NCI-H2029 (cell line): ENCODE measurements around the gene RAB17.

Experiments used
- DNase-seq: peaks from one replicate; lab custom pipeline; 2025; lab: John Stamatoyannopoulos, UW

The RAB17 gene

DNA sequence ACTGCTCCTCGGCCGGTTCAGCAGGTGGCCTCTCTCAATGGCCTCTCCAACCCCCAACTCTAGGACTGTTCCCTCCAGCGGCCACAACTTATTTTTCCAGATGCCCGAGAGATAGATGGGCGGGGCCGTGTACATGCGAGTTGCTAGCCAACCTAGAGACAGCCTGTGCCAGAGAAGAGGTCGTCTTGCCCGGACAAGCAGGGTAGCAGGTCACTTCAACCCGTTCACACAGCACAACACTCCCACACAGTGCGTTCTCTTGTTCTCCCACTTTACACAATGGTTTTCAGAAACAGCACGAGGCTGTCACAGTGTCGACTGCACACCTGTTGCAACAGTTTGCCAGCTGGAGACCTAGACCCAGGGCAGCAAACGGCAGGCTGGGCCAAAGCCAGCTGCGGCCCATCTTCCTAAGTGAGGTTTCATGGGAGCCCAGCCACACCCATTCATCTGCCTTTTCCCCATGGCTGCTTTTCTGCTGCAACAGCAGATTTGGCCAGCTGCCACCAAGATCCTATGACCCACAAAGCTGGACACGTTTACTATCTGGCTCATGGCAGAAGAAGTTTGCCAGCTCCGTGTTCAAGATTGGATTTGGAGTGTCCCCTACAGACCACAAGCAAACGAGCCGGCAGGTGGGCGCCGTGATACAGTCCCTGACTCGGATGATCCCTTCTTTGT lies 31.4 kb downstream of the RAB17 start:
- peak; percentile 65 for DNase-seq

DNA sequence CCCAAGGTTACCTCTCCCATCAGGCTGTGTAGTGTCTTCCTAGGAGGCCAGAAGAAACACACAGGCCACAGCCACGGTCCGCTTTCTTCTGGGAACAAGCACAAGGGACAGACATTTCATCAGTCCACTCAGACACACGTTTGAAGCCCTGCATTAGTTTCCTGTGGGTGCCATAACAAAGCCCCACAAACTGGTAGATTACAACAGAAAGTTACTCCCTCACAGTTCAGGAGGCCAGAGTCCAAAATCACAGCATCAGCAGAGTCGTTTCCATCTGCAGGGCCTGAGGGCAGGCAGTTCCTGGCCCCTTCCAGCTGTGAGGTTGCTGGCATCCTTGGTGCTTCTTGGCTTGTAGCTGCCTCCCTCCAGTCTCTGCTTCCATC lies 32.9 kb downstream of the RAB17 start:
- DNase-seq, result no peak

DNA sequence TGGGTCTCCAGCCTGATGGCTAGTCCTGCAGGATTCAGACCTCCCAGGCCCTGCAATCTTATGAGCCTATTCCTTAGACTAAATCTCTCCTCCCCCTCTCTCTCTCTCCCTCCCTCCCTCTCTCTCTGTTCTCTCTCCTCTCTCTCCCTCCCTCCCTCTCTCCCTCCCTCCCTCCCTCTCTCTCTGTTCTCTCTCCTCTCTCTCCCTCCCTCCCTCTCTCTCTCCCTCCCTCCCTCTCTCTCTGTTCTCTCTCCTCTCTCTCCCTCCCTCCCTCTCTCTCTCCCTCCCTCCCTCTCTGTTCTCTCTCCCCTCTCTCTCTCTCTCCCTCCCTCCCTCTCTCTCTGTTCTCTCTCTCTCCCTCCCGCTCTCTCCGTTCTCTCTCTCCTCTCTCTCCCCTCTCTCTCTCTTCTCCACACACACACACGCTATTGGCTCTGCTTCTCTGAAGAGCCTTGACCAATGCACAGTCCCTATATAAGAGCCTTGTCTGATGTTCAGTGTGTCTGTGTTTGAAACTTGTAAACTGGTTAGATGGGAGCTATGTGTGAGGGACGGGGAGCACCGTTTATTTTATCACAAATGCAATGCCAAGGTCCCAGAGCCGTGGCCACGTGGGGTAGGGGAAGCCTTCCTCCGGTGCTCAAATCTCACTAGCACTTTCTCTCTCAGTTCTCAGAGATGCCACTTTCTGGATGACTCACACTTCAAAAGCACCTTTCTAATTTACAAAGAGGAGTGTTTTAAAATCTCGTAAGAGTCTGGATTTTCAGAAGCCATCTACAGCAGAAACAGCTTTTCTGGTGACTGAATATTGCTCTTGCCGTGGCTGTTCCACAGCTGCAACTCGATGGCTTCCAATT lies 33.5 kb downstream of the RAB17 start:
- DNase-seq, result no peak

DNA sequence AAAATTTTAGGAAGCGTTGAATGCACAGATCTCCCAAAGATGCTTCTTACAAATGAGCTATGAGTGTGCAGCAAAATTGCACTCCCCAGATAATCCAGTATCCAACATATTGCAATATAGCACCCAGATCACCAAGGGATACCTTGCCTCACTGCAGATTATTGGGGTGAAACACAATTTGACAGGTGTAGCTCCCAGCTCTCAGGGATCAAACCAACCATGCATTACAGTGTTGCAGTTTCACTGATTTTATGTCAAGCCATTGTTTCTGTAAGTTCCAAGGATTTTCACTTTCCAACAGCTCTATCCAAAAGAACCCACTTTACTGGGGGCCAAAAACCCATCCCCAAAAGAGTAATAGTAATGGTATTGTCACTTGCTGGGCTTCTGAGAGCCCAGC lies 35.0 kb downstream of the RAB17 start:
- no peak for DNase-seq

DNA sequence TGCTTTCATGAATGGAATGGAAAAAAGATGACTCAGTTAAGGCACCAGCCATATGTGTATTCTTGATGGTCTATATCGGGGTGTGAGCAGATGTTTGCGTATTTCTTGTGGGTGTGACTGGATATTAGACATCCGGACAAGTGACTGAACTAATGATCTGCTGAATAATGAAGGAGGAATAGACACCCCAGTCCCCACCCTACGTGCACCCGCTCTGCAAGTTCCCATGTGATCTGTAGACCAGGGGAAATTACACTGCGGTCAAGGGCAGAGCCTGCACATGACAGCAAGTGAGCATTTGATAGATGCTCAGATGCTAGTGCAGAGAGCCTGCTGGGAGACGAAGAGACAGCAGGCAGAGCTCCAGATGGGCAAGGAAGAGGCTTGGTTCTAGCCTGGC lies 36.6 kb downstream of the RAB17 start:
- no peak for DNase-seq

DNA sequence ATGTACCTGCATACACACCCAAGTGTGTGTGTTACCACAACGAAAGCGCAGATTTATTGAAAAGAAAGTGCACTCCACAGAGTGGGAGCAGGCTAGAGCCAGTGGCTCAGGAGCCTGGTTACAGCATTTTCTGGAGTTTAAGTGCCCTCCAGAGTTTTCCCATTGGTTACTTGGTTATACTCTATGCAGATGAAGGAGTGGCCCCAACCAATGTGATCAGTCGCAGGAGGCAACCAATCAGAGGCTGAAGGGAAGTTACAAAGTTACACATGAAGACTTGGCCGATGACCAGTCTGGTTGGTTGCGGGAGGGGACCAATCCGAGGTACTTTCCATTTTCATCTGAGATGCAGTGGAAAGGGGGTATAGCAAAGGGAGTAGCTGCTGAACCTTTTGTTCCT lies 37.6 kb downstream of the RAB17 start:
- no peak for DNase-seq

DNA sequence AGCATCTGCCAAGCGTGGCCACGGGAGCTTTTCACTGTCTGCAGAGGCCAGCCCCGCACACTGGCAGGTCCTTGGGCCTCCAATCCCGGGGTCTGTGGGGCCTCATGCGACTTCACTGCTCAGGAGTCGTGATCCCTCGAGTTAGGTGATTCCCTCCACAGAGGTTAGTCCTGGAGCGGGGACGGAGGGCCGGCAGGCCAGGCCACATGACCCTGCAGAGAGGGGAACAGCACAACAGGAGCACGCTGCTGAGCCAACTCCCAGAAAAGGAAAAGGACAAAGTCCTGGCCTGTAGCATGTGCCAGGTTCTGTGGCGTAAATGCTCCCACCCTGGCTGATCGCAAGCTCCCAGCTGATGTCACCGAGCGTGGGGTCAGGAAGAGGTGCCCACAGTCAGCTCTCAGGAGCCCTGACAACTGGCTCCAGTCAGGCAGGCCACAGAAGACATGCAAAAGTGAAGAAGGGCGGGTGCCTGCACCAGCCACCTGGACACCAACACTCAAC lies 39.4 kb downstream of the RAB17 start:
- DNase-seq, result no peak

DNA sequence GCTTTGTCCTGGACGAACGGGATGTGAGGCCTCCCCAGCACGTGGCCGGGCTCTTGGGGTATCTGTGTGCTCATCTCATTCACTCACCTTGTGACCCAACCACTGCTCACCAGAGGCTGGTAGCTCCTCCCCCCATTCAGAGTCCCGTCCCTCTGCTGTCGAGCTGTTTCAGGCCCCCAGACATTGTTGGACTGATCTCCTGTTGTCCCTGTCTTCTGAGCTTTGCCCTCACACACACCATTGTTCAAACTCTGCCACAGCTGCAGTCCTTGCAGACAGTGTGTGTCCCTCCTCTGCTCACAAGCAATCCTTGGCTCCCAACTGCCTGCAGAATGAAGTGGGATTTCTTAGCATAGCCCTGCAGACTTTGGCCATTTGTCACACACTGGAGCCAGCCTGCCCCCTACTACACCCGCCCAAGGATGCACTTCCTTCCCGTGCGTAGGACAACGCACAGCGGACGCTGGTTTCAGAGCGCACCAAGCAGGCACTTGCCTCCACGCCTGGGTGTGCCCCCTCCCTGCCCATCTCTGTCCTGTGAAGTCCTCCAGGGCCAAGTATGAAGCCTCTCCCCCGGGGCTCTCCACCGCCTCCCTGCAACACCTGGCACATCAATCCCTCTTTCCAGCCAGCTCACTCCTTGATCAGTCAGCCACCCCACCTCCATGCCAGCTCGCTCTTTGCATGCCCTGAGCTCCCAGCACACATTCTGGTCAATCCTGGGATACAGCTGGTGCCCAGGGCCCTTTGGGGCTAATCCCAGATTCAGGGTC lies 40.7 kb downstream of the RAB17 start:
- no peak for DNase-seq

DNA sequence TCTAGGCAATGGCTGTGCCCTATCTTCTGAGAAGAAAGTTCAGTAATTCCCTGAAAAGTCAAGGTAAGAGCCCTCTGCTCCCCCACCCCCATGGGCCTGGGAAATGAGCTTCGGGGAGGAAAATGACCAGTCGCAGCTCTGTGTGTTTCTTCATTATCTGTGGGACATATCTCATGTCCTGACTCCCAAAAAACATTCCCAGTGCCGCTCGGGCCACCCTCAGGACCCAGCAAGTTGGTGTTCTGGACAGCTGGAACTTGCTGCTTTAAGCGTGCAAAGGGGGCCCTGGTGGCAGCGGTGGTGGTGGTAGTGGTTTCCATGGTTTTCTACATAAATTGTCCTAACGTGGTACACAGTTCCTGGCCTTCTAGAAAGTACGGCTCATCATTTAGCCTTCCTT lies 41.3 kb downstream of the RAB17 start:
- no peak for DNase-seq

DNA sequence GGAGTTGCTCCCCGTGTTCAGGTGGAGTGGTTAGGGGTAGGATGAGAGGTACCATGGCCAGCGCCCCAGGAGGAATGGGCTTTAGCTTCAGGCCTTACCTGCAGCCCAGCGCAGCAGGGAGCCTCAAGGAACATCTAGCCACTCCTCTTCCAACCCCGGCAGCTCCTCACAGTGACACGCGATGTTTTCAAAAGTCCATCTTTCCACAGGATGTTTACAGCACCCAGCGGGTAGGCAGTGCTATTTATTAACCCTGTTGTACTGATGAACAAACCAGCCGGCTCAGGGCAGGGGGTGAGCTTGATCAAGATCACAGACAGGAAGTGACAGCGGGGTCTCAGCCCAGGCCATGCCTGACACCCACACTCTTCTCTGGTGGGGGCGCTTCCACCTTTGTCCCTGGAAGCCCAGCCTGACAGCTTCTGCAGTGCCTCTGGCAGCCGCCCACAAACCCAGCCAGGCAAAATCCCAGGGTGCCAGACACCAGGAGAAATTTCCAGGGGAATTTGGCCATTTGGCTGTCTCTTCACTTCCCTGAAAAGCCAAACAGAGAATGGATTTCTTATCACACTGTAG lies 42.6 kb downstream of the RAB17 start:
- DNase-seq, result no peak

DNA sequence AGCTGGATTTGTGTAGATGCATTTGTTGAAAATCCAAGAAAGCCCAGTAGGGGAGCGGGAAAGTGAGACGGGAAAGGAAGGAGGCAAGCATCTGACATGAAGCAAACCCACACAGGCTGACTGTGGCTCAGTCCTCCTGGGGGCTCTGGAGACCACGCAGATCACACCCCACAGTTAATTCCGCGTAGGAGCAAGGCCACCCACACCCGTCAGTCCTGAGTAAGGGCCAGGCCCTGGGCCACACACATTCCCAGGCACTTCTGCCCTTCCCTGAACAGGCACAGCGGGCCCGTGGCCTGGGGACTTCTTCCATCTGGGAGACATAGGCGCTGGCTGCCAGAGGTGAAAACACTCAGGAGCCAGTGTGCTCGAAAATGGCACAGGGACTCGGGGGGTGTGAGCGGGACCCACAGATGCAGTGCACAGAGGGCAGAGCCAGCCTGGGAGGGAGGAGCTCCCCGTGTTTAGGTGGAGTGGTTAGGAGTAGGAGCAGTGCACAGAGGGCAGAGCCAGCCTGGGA lies 43.6 kb downstream of the RAB17 start:
- no peak for DNase-seq

DNA sequence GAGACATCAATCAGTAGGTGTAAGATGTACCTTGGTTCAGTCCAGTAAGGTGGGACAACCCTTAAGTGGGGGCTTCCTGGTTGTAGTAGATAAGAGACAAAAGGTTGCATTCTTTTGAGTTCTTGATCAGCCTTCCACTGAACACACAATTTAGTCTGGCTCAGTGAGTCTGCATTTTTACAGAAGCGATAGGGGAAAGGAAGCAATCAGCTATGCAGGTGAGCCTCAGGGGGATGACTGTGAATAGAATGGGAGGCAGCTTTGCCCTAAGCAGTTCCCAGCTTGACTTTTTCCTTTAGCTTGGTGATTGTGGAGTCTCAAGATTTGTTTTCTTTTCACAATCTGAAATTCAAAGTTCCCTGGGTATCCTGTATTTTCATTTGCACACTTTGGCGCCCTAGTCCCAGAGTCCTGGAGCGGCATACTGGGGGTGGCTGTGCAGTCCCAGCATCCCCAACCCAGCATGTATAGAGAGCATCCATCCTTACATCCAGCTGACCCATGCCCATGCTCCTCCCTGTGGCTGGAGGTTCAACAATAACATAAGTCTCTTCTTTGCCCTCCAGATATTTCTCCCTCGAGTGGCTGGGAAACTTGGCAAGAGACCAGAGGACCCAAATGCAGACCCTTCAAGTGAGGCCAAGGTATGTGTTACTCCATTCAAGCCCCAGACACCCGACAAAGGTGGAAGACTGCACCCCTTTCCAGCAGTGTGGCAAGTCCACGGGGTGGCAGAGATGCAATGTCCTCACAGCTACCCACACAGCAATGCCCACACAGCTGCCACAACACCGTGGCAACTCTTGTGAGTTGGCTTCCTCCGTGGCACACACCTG lies 44.3 kb downstream of the RAB17 start:
- DNase-seq, result no peak

DNA sequence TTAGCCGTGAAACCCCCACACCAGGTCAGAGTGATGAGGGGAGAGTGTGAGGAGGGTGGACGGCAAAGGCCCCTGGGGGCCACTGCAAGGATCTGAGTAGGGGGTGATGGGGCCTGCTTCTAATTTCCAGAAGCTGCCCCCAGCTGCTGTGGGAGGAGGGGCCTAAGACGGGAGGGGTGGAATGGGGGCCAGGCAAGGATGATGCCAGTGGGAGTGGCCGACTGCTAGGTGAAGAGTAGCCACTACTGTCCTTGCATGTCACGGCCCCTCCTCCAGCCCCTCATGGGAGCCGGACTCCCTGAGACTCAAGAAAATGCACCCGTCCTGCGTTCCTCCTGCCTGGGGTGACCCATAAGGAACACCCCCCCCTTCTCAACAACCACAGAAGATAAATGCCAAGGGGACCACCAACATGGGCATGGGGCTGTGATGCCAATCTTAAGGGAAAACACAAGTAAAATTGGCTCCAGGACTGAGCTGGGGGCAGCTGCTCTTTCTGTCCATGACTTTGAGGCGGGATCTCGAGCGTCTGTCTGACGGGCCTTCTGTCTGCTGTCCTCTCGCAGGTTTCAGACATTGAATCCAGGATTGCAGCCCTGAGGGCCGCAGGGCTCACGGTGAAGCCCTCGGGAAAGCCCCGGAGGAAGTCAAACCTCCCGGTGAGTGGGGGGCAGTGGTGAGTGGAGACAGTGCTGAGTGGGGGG lies 48.4 kb downstream of the RAB17 start:
- no peak for DNase-seq

DNA sequence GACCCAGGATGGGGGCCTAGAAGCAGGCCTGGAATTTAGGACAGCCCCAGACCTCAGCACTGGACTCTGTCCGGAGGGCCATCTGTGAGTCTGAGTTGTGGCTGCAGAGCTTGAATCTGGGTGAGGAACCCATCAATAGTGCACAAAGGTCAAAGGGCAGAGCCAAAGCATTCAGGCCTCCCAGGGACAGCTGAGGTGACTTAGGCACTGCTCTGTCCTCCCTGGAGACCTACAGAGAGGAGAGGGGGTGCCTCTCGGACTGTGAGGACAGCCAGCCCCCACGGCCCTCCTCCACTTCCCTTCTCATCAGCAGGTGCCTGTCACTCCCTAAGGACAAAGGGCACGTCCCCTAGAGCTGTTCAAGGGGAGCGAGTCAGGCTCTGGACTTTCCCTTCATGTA lies 49.3 kb downstream of the RAB17 start:
- DNase-seq, result no peak

DNA sequence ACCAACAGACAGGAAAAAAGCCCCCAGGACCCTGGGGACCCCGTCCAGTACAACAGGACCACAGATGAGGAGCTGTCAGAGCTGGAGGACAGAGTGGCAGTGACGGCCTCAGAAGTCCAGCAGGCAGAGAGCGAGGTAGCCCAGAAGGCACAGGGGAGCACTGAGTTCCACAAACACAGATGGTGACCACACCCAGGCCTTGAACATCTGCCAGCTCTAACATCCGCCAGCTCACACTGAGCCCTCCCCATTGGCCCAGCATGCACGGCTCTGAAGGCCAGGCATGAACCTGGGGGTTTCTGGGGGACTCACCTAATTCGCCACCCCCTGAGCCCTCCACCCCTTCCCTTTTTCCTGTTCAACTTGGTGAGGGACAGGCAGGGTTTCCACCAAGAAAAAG lies 49.7 kb downstream of the RAB17 start:
- peak; percentile 46 for DNase-seq

DNA sequence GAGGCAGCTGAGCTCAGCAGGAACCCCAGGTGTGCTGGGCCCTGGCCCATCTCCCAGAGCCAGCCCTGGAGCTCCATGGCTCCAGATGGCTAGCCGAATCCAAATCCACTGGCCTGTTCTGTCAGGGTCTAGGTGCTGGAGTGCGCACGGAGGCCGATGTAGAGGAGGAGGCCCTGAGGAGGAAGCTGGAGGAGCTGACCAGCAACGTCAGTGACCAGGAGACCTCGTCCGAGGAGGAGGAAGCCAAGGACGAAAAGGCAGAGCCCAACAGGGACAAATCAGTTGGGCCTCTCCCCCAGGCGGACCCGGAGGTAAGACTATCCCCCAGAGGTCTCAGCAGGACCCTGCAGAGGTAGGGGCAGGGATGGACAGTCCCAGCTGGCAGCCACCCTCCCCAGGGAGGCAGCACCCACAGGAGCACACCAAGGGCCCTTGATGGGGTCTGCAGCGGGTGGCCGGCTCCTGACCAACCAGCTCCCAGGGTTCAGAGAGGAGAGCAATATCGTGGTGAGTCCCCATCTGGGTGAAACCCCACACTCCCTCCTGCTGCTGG lies 50.2 kb downstream of the RAB17 start:
- DNase-seq, result no peak

DNA sequence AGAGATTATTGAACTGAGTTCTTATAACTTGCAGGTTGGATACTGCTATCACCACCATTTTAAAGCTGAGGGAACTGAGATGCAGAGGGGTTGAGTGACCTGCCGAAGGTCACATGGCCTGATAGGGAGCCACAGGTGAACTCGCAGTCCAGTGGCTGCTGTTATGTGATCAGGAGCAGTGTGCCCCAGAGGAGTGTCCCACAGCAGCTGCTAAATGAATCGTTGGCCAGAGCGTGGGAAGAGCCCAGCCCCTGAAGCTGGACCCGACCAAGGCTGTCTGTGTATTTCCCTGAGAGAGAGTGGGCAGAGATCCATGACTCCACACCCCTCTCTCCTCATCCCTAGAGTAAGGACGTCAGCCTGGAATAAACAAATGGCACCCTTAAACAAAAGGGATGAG lies 50.9 kb downstream of the RAB17 start:
- no peak for DNase-seq

DNA sequence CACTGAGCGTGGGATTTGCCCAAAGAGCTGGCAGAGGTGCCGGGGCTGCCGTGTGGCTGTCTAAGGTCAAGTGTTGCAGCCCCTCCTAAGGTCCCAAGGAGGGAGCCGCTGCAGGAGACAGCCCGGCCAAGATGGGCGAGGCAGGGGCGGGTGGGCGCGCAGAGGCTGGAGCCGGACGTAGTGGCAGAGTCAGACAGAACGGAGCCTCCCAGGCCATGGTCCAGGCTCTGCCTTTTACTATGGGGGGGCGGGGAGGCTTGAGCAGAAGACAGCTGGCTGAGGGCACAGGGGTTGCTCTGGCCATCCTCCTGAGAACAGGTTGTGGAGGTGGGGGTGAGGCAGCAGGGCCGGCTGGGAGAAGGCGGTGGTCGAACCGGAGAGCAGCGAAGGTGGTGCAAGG lies 51.6 kb downstream of the RAB17 start:
- DNase-seq, result no peak

DNA sequence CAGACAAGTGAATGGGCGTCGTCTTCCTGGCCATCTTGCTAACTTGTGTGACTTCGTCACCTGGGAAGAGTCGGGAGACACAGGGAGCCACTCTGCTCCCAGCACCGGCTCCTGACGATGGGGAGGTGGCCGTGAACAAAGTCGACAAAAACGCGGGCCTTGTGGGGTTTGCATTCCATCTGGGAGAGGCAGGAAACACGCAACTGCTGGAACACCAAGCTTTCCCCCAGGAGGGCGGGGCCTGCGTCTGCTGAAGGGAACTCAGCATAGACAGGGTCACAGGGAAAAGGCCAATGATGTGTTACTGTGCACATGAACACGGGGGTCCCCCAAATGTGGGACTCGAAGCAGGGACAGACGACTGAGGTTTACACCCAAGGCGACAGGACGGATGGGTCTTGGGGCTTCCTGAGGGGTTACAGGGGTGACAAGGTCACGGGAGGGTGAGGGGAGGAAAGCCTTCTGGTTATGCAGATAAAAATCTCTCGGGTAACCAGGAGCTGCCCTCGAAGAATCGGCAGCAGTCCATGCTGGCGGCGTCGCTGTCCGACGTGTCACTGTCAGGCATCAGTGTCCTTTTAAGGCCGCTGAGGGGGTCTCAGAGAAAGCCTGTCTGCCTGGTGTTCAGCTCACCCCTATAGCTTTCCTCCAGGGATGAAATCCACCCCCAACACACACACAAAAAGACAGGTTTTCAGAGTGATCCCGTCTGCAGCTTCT lies 52.4 kb downstream of the RAB17 start:
- DNase-seq, result no peak

DNA sequence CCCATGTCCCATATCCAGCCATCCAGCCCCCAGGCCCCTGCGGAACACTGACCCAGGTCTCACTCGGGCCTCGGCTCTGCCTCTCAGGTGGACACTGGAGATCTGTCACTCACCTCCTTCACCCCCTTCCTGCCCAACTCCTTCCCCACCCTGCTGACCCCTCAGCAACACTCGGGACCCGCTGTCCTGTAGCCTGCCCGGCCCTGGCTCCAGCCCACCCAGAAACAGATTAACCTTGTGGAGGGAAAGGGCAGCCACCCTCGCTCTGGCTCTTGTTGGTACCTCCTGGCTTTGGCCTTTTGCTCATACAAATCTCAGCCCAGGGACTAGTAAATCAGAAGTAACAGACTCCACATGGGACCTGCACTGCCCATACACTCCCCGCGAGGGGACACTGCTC lies 53.9 kb downstream of the RAB17 start:
- DNase-seq, result no peak
